ENCODE results near the gene GPX7.
A peak's percentile ranks its signal among the peaks of the same experiment; 100 is the strongest.

GPX7 gene

GRCh38 chr1:52628614-52629324 lies 26.6 kb downstream of the GPX7 start:
- no peak for TF ChIP-seq GATA1 (IDR thresholded peaks at IDR 0.05; ENCODE audit: low read depth, low read length)
- no peak for TF ChIP-seq POLR2A (IDR thresholded peaks at IDR 0.05; ENCODE audit: low read length)
- no peak for DNase-seq

GRCh38 chr1:52629325-52629643 lies 27.1 kb downstream of the GPX7 start:
- TF ChIP-seq POLR2A (IDR thresholded peaks at IDR 0.05; ENCODE audit: low read length) (no peak), GATA1 (IDR thresholded peaks at IDR 0.05; ENCODE audit: low read depth, low read length) (no peak)
- no peak for DNase-seq

GRCh38 chr1:52629667-52630066 lies 27.5 kb downstream of the GPX7 start:
- TF ChIP-seq POLR2A (IDR thresholded peaks at IDR 0.05; ENCODE audit: low read length) (no peak), GATA1 (IDR thresholded peaks at IDR 0.05; ENCODE audit: low read depth, low read length) (no peak)
- no peak for DNase-seq

- no peak for TF ChIP-seq GATA1 (IDR thresholded peaks at IDR 0.05; ENCODE audit: low read depth, low read length)
- no peak for TF ChIP-seq POLR2A (IDR thresholded peaks at IDR 0.05; ENCODE audit: low read length)
- no peak for DNase-seq
These were observed 29.7 kb downstream of the GPX7 start for GRCh38 chr1:52631759-52632331.

- DNase-seq, result peak in 1 of 2 experiments; percentile 18
- no peak for TF ChIP-seq POLR2A (IDR thresholded peaks at IDR 0.05; ENCODE audit: low read length)
- no peak for TF ChIP-seq GATA1 (IDR thresholded peaks at IDR 0.05; ENCODE audit: low read depth, low read length)
These were observed 30.6 kb downstream of the GPX7 start, which contains the start of gene SHISAL2A for GRCh38 chr1:52632732-52633290. SHISAL2A (plus strand) TSS chr1:52633168; CDS start chr1:52633494, 326 bp downstream.

- DNase-seq, result peak in 1 of 2 experiments; percentile 18
- no peak for TF ChIP-seq GATA1 (IDR thresholded peaks at IDR 0.05; ENCODE audit: low read depth, low read length)
- no peak for TF ChIP-seq POLR2A (IDR thresholded peaks at IDR 0.05; ENCODE audit: low read length)
These were observed 31.2 kb downstream of the GPX7 start for GRCh38 chr1:52633291-52633754.

- no peak for DNase-seq
- TF ChIP-seq POLR2A (IDR thresholded peaks at IDR 0.05; ENCODE audit: low read length), result no peak
- no peak for TF ChIP-seq GATA1 (IDR thresholded peaks at IDR 0.05; ENCODE audit: low read depth, low read length)
These were observed 31.9 kb downstream of the GPX7 start for GRCh38 chr1:52634111-52634510.

- DNase-seq, result no peak
- TF ChIP-seq GATA1 (IDR thresholded peaks at IDR 0.05; ENCODE audit: low read depth, low read length), result no peak
- TF ChIP-seq POLR2A (IDR thresholded peaks at IDR 0.05; ENCODE audit: low read length), result no peak
These were observed 33.3 kb downstream of the GPX7 start for GRCh38 chr1:52635321-52636089.

- DNase-seq, result no peak
These were observed 34.8 kb downstream of the GPX7 start for GRCh38 chr1:52636721-52637695.

GRCh38 chr1:52637946-52638345 lies 35.8 kb downstream of the GPX7 start:
- DNase-seq, result no peak
- TF ChIP-seq GATA1 (IDR thresholded peaks at IDR 0.05; ENCODE audit: low read depth, low read length) (no peak), POLR2A (IDR thresholded peaks at IDR 0.05; ENCODE audit: low read length) (no peak)

More at GRCh38 chr1:52636721-52637695, 34.8 kb downstream of the GPX7 start:
- TF ChIP-seq POLR2A (IDR thresholded peaks at IDR 0.05; ENCODE audit: low read length) (no peak), GATA1 (IDR thresholded peaks at IDR 0.05; ENCODE audit: low read depth, low read length) (no peak)

- no peak for TF ChIP-seq POLR2A (IDR thresholded peaks at IDR 0.05; ENCODE audit: low read length)
- no peak for TF ChIP-seq GATA1 (IDR thresholded peaks at IDR 0.05; ENCODE audit: low read depth, low read length)
- no peak for DNase-seq
These were observed 38.5 kb downstream of the GPX7 start for GRCh38 chr1:52640697-52641096.

GRCh38 chr1:52641307-52641706 lies 39.1 kb downstream of the GPX7 start:
- DNase-seq, result no peak
- TF ChIP-seq POLR2A (IDR thresholded peaks at IDR 0.05; ENCODE audit: low read length) (no peak), GATA1 (IDR thresholded peaks at IDR 0.05; ENCODE audit: low read depth, low read length) (no peak)

GRCh38 chr1:52645261-52645660 lies 43.1 kb downstream of the GPX7 start:
- no peak for TF ChIP-seq POLR2A (IDR thresholded peaks at IDR 0.05; ENCODE audit: low read length)
- TF ChIP-seq GATA1 (IDR thresholded peaks at IDR 0.05; ENCODE audit: low read depth, low read length), result no peak
- DNase-seq, result no peak
